GM18861 (cell line): Measurements from ENCODE around the gene MGST2.
"Not testable (repeated sequence)": the region's sequence is repeated elsewhere in the genome, so short reads cannot be mapped to it uniquely, and the experiment has no call there.

Experiments
- ATAC-seq: cut with Tn5 transposase; IDR thresholded peaks from one replicate; pipeline ENCODE4 v1.9.1; 2021; ENCODE audit not compliant: unreplicated experiment

The MGST2 gene

GRCh38 chr4:139665690-139666529 is at the start of gene MGST2:
MGST2 (plus strand) TSS chr4:139665819; CDS start chr4:139666020, 201 bp downstream.
- peak; percentile 78 for ATAC-seq

DNA sequence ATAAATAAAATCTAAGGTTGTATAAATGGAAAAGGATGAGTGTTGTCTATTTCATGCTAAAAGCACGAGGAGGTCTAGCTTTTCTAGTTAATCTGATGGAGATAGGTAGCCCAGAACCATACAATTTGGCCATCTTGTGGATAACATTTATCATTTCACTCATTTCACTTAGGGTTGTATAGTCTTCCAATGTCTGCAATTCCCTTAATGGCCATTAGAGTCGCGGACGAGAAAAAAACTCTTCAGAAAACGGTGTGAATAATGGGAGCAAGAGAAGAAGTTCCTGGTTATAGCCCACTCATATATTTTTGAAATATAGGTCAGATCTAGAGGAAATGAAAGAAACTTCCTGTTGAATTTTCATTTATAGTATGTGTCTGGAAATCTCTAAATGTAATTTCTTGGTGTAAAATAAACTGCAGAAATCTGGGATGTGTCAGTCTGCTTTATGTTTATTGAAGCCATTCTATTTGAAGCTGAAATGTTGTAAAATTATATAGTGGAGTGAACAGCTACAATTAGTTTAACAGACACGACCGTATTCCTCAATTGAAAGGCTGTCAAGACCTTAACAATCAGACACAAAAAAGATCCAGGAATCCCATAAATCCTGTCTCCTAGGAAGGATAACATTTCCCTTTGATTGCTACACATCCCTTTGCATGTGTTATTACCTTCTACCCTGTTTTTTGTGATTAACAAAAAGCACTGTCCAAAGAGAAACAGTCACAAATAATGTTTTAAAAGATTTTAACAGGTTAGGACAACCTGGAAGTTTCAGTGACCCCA is 47.7 kb upstream of the MGST2 start:
- ATAC-seq: peak; percentile 45

- ATAC-seq: peak; percentile 81
Observed at GRCh38 chr4:139619644-139620043, 46.0 kb upstream of the MGST2 start.

GRCh38 chr4:139622901-139623381 is 42.7 kb upstream of the MGST2 start:
- no peak for ATAC-seq

GRCh38 chr4:139624441-139625092 is 41.1 kb upstream of the MGST2 start:
- no peak for ATAC-seq

DNA sequence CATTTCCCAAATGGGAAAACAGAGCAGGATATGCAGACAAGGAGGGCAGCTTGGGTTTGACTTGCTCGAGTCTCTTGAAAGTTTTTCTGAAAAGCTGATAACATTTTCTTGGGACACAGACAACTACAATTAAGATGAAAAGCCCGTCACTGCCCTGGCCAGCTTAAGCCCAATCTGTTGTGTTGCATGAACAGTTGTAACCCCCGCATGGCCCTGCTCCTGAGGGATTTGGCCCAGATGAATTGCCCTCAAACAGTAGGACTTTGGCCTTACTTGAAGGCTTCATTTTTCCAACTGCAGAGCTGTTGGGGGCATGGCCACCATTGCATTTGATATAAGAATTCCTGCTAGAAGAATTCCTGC is 40.5 kb upstream of the MGST2 start:
- ATAC-seq: no peak

DNA sequence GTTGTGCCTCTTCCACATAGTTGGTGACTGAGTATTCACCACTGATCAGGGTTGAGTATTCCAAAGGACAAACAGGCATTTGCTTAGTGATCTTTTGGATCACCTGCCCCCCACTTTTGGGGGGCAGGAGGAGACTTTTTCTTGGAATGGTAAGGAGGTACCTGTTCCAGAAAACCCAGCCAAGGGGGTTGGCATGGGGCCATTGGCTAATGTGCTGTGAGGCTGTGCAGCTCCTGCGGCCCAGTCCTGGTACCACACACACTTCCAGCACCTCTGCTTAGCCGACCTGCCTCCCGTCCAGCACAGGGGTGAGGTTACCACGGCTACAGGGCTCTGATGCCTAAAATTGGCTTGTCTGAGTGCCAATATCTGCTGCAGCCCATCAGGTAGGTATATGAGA is 40.1 kb upstream of the MGST2 start:
- ATAC-seq: no peak

DNA sequence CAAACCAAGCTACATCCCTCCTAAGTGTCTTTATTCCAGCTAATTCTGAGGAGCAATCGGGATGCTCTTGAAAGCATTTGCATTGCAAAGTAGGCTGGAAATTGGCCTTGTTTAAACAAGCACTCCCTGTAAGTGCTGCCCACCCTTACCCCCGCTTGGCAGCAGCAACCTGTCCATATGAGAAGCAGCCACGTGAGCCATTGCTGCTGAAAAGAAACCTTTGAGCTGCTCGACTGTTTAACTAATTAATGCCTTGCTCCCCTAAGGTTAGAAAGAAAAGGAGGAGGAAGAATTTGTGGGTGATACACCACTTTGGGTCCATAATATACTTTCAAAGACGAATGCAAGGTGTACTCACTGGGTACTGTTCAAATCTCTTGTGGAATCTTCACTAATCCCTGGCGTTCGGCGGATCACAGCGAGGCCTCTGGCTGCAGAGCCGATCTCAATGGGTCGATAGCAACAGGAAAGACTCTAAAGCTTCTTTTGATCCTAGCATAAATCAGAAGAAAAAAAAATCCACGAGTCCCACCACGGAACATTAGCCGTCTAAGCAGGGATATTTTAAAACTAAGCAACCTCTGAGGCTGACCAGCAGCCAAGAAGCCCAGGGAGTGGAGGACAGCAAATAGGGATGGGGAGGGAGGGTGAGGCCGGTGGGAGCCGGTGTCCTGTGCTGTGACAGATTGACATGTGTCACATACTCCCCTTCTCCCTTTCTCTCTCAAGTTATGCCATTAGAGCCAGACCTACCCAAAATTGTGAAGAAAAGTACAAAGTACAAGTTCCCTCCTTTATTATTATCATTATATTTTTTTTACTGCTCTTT is 37.2 kb upstream of the MGST2 start:
- ATAC-seq: no peak

GRCh38 chr4:139629436-139630125 is 36.0 kb upstream of the MGST2 start:
- no peak for ATAC-seq

GRCh38 chr4:139630126-139630495 is 35.5 kb upstream of the MGST2 start:
- ATAC-seq: no peak

GRCh38 chr4:139630991-139631390 is 34.6 kb upstream of the MGST2 start:
- no peak for ATAC-seq

GRCh38 chr4:139631791-139632190 is 33.8 kb upstream of the MGST2 start:
- ATAC-seq: no peak

DNA sequence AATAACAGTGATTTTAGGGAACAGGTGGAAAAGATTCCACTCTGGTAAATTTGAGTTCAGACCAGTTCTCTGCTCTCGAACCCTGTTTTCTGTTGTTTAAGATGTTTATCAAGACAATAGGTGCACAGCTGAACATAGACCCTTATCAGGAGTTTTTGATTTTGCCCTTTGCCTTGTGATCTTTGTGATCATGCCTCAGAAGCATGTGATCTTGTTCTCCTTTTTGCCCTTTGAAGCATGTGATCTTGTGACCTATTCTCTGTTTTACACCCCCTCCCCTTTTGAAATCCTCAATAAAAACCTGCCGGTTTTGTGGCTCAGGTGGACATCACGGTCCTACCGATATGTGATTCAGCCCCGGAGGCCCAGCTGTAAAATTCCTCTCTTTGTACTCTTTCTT is 32.9 kb upstream of the MGST2 start:
- not testable (repeated sequence) for ATAC-seq

DNA sequence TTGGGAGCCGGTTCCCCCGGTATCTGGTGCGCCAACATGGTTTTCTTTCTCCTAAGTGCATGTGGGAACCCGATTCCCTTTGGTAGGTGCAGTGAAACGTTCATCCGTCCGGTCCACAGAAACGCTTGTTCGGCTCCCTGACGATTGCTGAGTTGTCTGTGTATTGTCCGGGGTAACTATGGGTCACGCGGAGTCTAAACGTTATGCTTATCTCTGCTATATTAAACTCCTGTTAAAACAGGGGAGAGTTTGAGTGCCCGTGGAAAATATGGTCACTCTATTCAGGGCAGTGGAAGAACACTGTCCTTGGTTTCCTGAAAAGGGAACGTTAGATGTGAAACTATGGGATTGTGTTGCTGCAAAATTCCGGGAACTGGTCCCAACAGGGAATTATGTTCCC is 32.4 kb upstream of the MGST2 start:
- no peak for ATAC-seq

DNA sequence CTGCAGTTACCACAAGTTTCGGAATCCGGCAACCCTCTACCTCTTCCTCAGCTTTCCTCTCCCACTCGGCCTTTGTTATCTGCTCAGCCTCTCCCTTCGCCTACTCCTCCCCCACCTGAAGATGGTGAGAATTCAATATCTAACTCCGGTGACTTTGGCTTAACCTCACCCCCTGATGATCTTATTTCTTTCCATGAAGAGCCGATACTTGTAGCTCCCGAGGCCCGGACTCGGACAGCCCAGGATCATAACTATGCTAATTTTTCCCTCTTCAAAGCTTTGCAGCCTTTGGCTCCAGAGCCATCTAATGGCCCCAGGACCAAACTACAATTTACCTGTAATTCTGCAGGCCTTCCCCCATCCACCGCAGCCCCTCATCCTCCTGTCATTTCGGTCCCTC is 32.0 kb upstream of the MGST2 start:
- ATAC-seq: no peak

DNA sequence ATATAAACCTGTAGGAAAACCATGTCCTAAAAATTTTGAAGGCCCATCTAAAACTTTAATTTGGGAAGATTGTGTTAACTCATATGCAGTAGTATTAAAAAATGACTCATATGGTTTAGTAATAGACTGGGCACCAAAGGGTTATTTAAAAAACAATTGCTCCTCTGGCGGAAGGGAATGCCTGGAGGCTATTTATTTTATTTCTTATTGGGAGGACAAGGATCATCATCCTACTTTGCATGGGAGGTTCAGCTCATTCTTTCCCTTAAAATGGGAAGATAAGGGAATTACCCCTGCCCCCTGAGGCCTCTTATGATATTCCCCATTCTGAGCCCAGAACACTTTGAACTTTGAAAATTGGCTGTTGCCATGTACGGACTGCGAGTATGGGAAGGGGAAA is 29.7 kb upstream of the MGST2 start:
- no peak for ATAC-seq

- not testable (repeated sequence) for ATAC-seq
Observed at GRCh38 chr4:139638306-139638705, 27.3 kb upstream of the MGST2 start.

DNA sequence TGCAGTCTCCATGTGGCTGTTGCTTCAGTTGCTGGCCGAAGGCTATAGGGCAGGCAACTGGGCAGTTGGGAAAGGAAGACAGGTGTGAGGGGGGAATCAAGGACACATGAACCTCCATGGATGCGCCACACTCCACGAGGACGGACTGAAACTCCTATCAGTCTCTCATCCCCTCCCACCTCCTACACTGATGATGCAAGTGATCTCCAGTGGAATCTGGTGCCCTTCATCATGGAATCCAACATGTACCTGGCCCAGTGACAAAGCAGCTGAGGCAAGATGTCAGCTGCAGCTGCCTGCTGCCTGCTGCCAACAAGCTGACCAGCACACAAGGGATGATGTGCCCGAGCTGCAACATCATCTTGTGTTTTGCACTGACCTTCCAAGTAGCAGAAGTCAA is 26.0 kb upstream of the MGST2 start:
- ATAC-seq: no peak

DNA sequence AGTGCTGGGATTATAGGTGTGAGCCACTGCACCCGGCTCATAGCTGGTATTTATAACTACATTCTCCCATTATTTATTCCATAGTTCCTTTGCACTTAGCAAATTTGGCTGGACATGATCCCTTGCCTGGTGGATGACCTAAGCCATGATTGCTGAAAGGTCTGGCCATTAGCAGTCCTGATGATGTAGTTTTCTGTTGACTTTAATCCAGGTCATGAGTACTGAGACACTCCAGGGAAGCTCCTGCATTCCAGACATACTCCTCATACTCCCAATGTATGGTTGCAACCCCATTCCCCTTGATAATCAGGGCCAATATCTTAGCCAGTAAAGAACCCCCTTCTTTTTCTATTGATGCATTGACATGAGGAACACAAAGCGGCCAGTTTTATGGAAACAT is 24.4 kb upstream of the MGST2 start:
- ATAC-seq: no peak

DNA sequence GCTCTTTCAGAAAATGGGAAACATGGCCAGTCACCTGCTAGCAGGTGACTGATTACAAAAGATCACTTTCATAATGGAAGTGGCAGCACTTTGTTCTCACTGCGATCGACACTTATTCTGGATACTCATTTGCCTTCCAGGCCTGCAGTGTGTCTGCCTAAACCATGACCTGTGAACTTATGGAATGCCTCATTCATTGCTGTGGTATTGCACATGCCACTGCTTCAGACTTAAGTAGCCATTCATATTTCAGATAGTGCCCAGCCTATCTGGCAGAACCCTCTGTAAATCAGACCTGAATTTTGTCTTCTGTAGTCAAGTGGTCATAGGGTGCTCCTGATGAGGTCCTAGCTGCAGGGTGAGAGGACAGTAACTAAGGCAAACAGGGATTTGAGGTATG is 23.3 kb upstream of the MGST2 start:
- no peak for ATAC-seq
